ENCODE measurements around the gene HYAL3.

DNA sequence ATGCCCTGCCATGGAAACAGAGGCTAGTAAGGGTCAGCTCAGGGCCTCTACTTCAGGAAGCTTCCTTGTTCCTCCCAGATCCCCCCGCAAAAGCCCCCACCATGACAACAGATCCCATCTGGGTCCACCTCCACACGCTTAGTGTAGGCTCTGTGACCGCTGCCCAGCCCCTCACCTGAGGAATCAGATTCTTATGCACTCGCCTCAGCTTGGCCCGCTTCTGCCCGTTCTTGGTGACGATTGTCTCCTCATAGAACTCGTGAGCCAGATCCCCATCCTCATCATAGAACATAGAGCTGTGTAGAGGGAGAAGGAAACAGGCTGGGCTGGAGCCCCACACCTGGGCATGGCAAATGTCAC is 27.0 kb upstream of the HYAL3 start:
- TF ChIP-seq, protein P1, sequence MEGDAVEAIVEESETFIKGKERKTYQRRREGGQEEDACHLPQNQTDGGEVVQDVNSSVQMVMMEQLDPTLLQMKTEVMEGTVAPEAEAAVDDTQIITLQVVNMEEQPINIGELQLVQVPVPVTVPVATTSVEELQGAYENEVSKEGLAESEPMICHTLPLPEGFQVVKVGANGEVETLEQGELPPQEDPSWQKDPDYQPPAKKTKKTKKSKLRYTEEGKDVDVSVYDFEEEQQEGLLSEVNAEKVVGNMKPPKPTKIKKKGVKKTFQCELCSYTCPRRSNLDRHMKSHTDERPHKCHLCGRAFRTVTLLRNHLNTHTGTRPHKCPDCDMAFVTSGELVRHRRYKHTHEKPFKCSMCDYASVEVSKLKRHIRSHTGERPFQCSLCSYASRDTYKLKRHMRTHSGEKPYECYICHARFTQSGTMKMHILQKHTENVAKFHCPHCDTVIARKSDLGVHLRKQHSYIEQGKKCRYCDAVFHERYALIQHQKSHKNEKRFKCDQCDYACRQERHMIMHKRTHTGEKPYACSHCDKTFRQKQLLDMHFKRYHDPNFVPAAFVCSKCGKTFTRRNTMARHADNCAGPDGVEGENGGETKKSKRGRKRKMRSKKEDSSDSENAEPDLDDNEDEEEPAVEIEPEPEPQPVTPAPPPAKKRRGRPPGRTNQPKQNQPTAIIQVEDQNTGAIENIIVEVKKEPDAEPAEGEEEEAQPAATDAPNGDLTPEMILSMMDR (IDR thresholded peaks at IDR 0.05) = no peak
- TF ChIP-seq POLR2AphosphoS5 (IDR thresholded peaks at IDR 0.05) (no peak), POLR2A (IDR thresholded peaks at IDR 0.05) (no peak)

Measured in sigmoid colon (tissue), 4 donors.